Stimulated activated naive B cell treated with anti-CD40 and anti-IgM and Interleukin-4, amounts not matched to agents 10 μg/mL and 1 μg/mL and 100 μg/mL, for 72 hours (primary cell): ENCODE results near the gene LHFPL4.
A peak's percentile ranks its signal among the peaks of the same experiment; 100 is the strongest.
"Not testable (repeated sequence)": the region's sequence is repeated elsewhere in the genome, so short reads cannot be mapped to it uniquely, and the experiment has no call there.

Source experiments
- ATAC-seq, 2 donors: fragments of 150-1000 bp; cut with Tn5 transposase; replicated peaks; 2 replicates each; pipeline ENCODE4 v1.10.0; 2021; ENCODE audit warnings: moderate library complexity in 1 of 2
- DNase-seq: peaks from one replicate; pipeline ENCODE4 v3.0.0; 2021
- H3K27ac Mint-ChIP-seq: one replicate; pipeline ENCODE4 v1.8.0; 2022; ENCODE audit warnings: mild to moderate bottlenecking, mixed read lengths
- H3K27me3 Mint-ChIP-seq, 2 donors: one replicate each; pipeline ENCODE4 v1.8.0; 2022; ENCODE audit warnings: mixed read lengths in 2 of 2
- H3K36me3 Mint-ChIP-seq, 2 donors: one replicate each; pipeline ENCODE4 v1.8.0; 2022; ENCODE audit warnings: mixed read lengths in 2 of 2, mild to moderate bottlenecking in 1 of 2
- H3K4me1 Mint-ChIP-seq, 2 donors: one replicate each; pipeline ENCODE4 v1.8.0; 2022; ENCODE audit warnings: mixed read lengths in 2 of 2, mild to moderate bottlenecking in 1 of 2
- H3K4me3 Mint-ChIP-seq, 2 donors: one replicate each; pipeline ENCODE4 v1.8.0; 2022; ENCODE audit warnings: mild to moderate bottlenecking in 2 of 2, mixed read lengths in 2 of 2, moderate library complexity in 1 of 2
- H3K9me3 Mint-ChIP-seq, 2 donors: one replicate each; pipeline ENCODE4 v1.8.0; 2022; ENCODE audit warnings: mixed read lengths in 2 of 2, mild to moderate bottlenecking in 1 of 2

LHFPL4 gene

GRCh38 chr3:9563851-9564250 lies 10.2 kb upstream of the LHFPL4 start:
- Mint-ChIP-seq H3K27ac (no peak overlapping the region), H3K27me3 (peaks cover 10 to 16% of the 10 kb centered on the region in 2 donors), H3K4me1 (no peaks in the 10 kb centered on the region), H3K36me3 (peaks cover 0 to 5% of the 10 kb centered on the region in 2 donors), H3K4me3 (no peak overlapping the region), H3K9me3 (peaks cover 7 to 11% of the 10 kb centered on the region in 2 donors)
- DNase-seq (no peak), ATAC-seq (no peak)

GRCh38 chr3:9560056-9560455 lies 6.4 kb upstream of the LHFPL4 start:
- H3K27ac Mint-ChIP-seq, H3K4me1 Mint-ChIP-seq, DNase-seq, H3K9me3 Mint-ChIP-seq, H3K36me3 Mint-ChIP-seq, ATAC-seq, H3K4me3 Mint-ChIP-seq: not testable (repeated sequence)
- peaks cover 19 to 31% of the 10 kb centered on the region in 2 donors for H3K27me3 Mint-ChIP-seq

- H3K4me1 Mint-ChIP-seq: peaks cover 11 to 13% of the 10 kb centered on the region in 2 donors
- H3K27me3 Mint-ChIP-seq: peaks cover 54 to 66% of the 10 kb centered on the region in 2 donors
- H3K27ac Mint-ChIP-seq: no peak overlapping the region
- no peak overlapping the region for H3K4me3 Mint-ChIP-seq
- DNase-seq: no peak
- H3K9me3 Mint-ChIP-seq: peaks cover 5 to 7% of the 10 kb centered on the region in 2 donors
- peak in 1 of 2 donors; percentile 18 for ATAC-seq
- peaks cover 5% of the 10 kb centered on the region in 2 donors for H3K36me3 Mint-ChIP-seq
Observed at GRCh38 chr3:9553948-9554513, 409 bp upstream of the LHFPL4 start.

DNA sequence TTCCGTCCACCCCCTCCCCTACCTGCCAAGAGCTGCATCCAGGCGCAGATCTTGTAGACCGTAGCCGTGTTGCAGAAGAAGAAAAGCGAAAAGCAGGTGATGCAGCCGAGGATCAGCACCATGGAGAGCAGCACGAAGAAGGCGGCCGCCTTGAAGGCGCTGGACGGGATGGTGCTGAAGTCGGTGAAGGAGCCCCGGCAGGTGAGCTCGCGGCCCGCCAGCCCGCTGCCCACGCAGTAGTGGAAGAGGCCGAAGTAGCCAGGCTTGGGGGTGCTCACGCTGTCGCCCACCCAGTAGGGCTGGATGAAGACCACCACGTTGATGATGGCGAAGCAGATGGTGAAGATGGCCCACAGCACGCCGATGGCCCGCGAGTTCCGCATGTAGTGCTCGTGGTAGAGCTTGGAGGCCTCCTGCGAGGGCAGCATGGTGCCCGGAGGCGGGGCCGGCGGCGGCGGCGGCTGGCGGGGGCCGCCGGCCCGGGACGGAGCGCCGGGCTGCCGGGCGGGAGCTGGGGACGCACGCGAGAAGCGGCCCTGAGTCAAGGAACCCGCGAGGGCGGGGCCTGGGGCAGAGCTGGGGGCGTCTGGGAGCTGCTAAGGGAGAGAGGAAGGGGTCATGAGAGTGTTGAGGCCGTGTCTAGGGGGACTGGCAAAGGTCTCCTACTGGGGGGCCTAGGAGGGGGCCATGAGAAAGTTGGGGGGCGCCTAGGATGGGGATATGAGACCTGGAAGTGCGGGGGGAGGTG lies 1.2 kb downstream of the LHFPL4 start:
- Mint-ChIP-seq H3K9me3 (peaks cover 3 to 6% of the 10 kb centered on the region in 2 donors), H3K4me3 (peak overlapping the region; percentile 44 to 63), H3K4me1 (peaks cover 11 to 13% of the 10 kb centered on the region in 2 donors), H3K27ac (peak overlapping the region; percentile 43), H3K27me3 (peaks cover 59 to 78% of the 10 kb centered on the region in 2 donors), H3K36me3 (peaks cover 5% of the 10 kb centered on the region in 2 donors)
- DNase-seq: peak; percentile 13
- ATAC-seq: no peak

DNA sequence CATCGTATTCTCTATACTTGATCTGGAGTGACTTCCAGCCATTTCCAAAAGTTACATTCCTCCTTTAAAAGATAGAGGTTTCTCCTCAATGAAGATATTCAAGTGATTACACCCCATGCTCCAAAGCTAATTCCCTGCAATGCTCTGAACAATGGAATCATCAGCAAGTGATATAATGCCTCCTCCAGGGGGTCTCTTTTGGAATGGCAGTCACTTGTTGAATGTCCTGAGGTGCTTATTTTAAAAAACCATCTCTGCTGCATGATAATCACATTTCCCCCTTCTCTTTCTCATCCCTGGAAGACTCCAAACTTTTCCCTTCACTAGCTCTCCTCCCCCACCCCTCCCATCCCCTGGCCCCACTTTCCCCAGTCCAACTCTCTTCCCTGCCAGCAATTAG lies 2.6 kb downstream of the LHFPL4 start:
- Mint-ChIP-seq H3K9me3 (peaks cover 3 to 6% of the 10 kb centered on the region in 2 donors), H3K36me3 (peaks cover 5% of the 10 kb centered on the region in 2 donors), H3K27me3 (peaks cover 60 to 82% of the 10 kb centered on the region in 2 donors), H3K4me3 (no peak overlapping the region), H3K4me1 (peaks cover 9 to 13% of the 10 kb centered on the region in 2 donors), H3K27ac (no peak overlapping the region)
- DNase-seq: no peak
- no peak for ATAC-seq

DNA sequence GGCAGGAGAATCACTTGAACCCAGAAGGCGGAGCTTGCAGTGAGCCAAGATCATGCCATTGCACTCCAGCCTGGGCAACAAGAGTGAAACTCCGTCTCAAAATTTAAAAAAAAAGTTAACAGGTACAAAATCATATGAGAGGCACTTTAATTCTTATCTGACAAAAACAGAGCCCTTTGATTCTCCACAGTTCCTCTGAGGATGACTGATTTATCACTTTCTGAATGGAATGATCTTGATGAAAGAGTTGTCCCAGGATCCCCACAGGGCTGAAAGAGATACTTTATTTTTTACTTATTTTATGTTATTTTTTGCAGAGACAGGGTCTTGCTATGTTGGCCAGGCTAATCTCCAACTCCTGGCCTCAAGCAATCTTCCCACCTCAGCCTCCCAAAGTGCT lies 4.0 kb downstream of the LHFPL4 start:
- peaks cover 6% of the 10 kb centered on the region in 2 donors for H3K9me3 Mint-ChIP-seq
- H3K27me3 Mint-ChIP-seq: peaks cover 56 to 86% of the 10 kb centered on the region in 2 donors
- no peak for ATAC-seq
- H3K27ac Mint-ChIP-seq: no peak overlapping the region
- peaks cover 5% of the 10 kb centered on the region in 2 donors for H3K36me3 Mint-ChIP-seq
- DNase-seq: no peak
- H3K4me3 Mint-ChIP-seq: no peak overlapping the region
- H3K4me1 Mint-ChIP-seq: peaks cover 9 to 13% of the 10 kb centered on the region in 2 donors

DNA sequence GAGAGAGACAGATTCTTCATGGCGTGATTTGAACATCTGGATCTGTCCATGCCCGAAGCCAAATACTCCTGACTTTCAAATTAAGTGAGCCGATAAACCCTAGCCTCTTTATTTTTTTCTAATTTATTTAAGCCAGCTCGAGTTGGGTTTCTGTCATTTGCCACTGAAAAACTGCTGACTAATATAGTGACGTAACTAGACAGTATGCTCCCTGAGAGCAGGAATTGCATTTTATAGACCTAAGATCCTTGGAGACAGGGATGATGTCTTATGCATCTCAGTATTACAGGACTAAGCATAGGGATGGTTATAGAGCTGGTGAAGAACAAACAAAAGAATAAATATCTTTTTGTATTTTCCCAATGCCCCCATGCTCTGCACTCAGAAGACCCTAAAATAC lies 4.6 kb downstream of the LHFPL4 start:
- H3K36me3 Mint-ChIP-seq: peaks cover 5% of the 10 kb centered on the region in 2 donors
- ATAC-seq (no peak), DNase-seq (no peak)
- H3K4me1 Mint-ChIP-seq: peaks cover 9 to 13% of the 10 kb centered on the region in 2 donors
- H3K4me3 Mint-ChIP-seq: no peak overlapping the region
- no peak overlapping the region for H3K27ac Mint-ChIP-seq
- H3K27me3 Mint-ChIP-seq: peaks cover 54 to 82% of the 10 kb centered on the region in 2 donors
- H3K9me3 Mint-ChIP-seq: peaks cover 6 to 7% of the 10 kb centered on the region in 2 donors

DNA sequence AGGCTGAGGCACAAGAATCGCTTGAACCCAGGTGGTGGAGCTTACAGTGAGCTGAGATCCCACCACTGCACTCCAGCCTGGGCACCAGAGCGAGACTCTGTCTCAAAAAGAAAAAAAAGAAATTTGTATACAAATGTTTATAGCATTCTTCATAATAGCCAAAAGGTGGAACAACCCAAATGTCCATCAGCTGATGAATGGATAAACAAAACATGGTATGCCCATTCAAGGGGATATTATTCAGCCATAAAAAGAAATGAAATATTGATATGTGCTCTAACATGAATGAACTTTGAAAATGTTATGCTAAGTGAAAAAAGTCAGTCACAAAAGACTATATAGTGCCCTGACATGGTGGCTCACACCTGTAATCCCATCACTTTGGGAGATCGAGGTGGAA lies 11.4 kb downstream of the LHFPL4 start:
- no peak for ATAC-seq
- no peak overlapping the region for H3K4me3 Mint-ChIP-seq

DNA sequence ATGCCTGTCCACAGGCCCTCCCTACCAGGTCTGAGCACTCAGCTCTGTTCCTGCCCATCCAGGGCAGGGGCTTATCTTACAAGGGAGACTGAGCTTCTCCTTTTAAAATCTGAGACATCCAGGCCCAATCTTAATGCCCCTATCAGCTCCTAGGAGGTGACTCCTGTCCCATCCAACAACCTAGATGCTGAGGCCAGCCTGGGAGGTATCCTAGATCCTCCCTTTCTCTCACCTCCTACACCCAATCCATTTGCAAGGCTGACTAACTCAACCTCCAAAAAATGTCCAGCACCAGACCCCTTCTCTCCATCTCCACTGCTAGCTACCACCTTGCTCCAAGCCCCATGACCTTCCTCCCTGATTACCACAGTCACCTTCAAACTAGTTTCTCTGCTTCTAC lies 17.4 kb downstream of the LHFPL4 start:
- no peak for DNase-seq
- Mint-ChIP-seq H3K27me3 (peaks cover 7 to 8% of the 10 kb centered on the region in 2 donors), H3K36me3 (no peaks in the 10 kb centered on the region), H3K4me1 (no peaks in the 10 kb centered on the region), H3K27ac (no peak overlapping the region), H3K4me3 (no peak overlapping the region), H3K9me3 (no peaks in the 10 kb centered on the region)
- no peak for ATAC-seq

More for the DNA sequence above, 11.4 kb downstream of the LHFPL4 start:
- no peak overlapping the region for H3K27ac Mint-ChIP-seq
- H3K4me1 Mint-ChIP-seq: no peaks in the 10 kb centered on the region
- H3K9me3 Mint-ChIP-seq: peaks cover 0 to 4% of the 10 kb centered on the region in 2 donors
- DNase-seq: no peak
- no peaks in the 10 kb centered on the region for H3K36me3 Mint-ChIP-seq
- peaks cover 20 to 24% of the 10 kb centered on the region in 2 donors for H3K27me3 Mint-ChIP-seq

GRCh38 chr3:9534429-9534828 lies 19.2 kb downstream of the LHFPL4 start:
- H3K4me1 Mint-ChIP-seq: no peaks in the 10 kb centered on the region
- ATAC-seq (no peak), DNase-seq (no peak)
- H3K36me3 Mint-ChIP-seq: no peaks in the 10 kb centered on the region
- no peak overlapping the region for H3K27ac Mint-ChIP-seq
- H3K9me3 Mint-ChIP-seq: peaks cover 0 to 3% of the 10 kb centered on the region in 2 donors
- peaks cover 15 to 17% of the 10 kb centered on the region in 2 donors for H3K27me3 Mint-ChIP-seq
- no peak overlapping the region for H3K4me3 Mint-ChIP-seq

- Mint-ChIP-seq H3K4me3 (no peak overlapping the region), H3K36me3 (no peaks in the 10 kb centered on the region), H3K27ac (no peak overlapping the region), H3K27me3 (peaks cover 31 to 46% of the 10 kb centered on the region in 2 donors), H3K9me3 (peaks cover 0 to 1% of the 10 kb centered on the region in 2 donors), H3K4me1 (no peaks in the 10 kb centered on the region)
- ATAC-seq (no peak), DNase-seq (no peak)
Observed at GRCh38 chr3:9525078-9525477, 28.5 kb downstream of the LHFPL4 start.

- H3K9me3 Mint-ChIP-seq: no peaks in the 10 kb centered on the region
- no peaks in the 10 kb centered on the region for H3K4me1 Mint-ChIP-seq
- ATAC-seq (no peak), DNase-seq (no peak)
- H3K4me3 Mint-ChIP-seq: no peak overlapping the region
- peaks cover 4 to 38% of the 10 kb centered on the region in 2 donors for H3K27me3 Mint-ChIP-seq
- no peaks in the 10 kb centered on the region for H3K36me3 Mint-ChIP-seq
- no peak overlapping the region for H3K27ac Mint-ChIP-seq
Observed at GRCh38 chr3:9514956-9515355, 38.7 kb downstream of the LHFPL4 start.

- Mint-ChIP-seq H3K9me3 (no peaks in the 10 kb centered on the region), H3K27ac (no peak overlapping the region), H3K4me3 (no peak overlapping the region), H3K27me3 (peaks cover 5 to 38% of the 10 kb centered on the region in 2 donors), H3K36me3 (no peaks in the 10 kb centered on the region), H3K4me1 (peaks cover under 1 to 2% of the 10 kb centered on the region in 2 donors)
- DNase-seq: no peak
- no peak for ATAC-seq
Observed at GRCh38 chr3:9514306-9514705, 39.3 kb downstream of the LHFPL4 start.

- ATAC-seq: no peak
- Mint-ChIP-seq H3K4me1 (peaks cover 6 to 15% of the 10 kb centered on the region in 2 donors), H3K27me3 (peaks cover 20 to 40% of the 10 kb centered on the region in 2 donors), H3K4me3 (no peak overlapping the region), H3K27ac (no peak overlapping the region), H3K9me3 (no peaks in the 10 kb centered on the region), H3K36me3 (no peaks in the 10 kb centered on the region)
- no peak for DNase-seq
Observed at GRCh38 chr3:9512456-9513045, 41.1 kb downstream of the LHFPL4 start.
